Chondrocyte (in vitro differentiated cells): ENCODE results near the gene LGALS7B. TPM values are rescaled to one million over a fixed set of nuclear protein-coding genes. Genes with fewer than 3 reads are reported as not detected.
A peak's percentile ranks its signal among the peaks of the same experiment; 100 is the strongest.

Experiments
- DNase-seq: peaks from one replicate; pipeline ENCODE4 v3.0.0; 2021; ENCODE audit warnings: mixed read lengths, low spot score
- H3K27ac Mint-ChIP-seq: one replicate; pipeline ENCODE4 v1.8.0; 2021; ENCODE audit warnings: mild to moderate bottlenecking, moderate library complexity, mixed read lengths; ENCODE audit not compliant: unreplicated experiment
- H3K27me3 Mint-ChIP-seq: 2 replicates; pipeline ENCODE4 v1.8.0; 2021; ENCODE audit warnings: low read depth, mixed read lengths
- H3K36me3 Mint-ChIP-seq: 2 replicates; pipeline ENCODE4 v1.8.0; 2021; ENCODE audit warnings: low read depth, mixed read lengths
- H3K4me1 Mint-ChIP-seq: 2 replicates; pipeline ENCODE4 v1.8.0; 2021; ENCODE audit warnings: low read depth, mild to moderate bottlenecking, mixed read lengths
- H3K4me3 Mint-ChIP-seq: one replicate; pipeline ENCODE4 v1.8.0; 2021; ENCODE audit warnings: mild to moderate bottlenecking, moderate library complexity, mixed read lengths; ENCODE audit not compliant: unreplicated experiment
- H3K9me3 Mint-ChIP-seq: 2 replicates; pipeline ENCODE4 v1.8.0; 2021; ENCODE audit warnings: low read depth, mixed read lengths
- total RNA-seq: library from RNA; stranded (reverse); gene quantifications from 3 replicates; pipeline ENCODE4 v1.2.1, GENCODE V29; 2021
- TF ChIP-seq, protein P1 (sequence below): fragments of 200-600 bp; sonication (generic); IDR thresholded peaks from 2 replicates; pipeline ENCODE4 v1.5.0; 2021; ENCODE audit warnings: antibody characterized with exemption, mild to moderate bottlenecking, moderate library complexity

LGALS7B gene
- total RNA-seq, 1 donor from 2014 or later = not detected

DNA sequence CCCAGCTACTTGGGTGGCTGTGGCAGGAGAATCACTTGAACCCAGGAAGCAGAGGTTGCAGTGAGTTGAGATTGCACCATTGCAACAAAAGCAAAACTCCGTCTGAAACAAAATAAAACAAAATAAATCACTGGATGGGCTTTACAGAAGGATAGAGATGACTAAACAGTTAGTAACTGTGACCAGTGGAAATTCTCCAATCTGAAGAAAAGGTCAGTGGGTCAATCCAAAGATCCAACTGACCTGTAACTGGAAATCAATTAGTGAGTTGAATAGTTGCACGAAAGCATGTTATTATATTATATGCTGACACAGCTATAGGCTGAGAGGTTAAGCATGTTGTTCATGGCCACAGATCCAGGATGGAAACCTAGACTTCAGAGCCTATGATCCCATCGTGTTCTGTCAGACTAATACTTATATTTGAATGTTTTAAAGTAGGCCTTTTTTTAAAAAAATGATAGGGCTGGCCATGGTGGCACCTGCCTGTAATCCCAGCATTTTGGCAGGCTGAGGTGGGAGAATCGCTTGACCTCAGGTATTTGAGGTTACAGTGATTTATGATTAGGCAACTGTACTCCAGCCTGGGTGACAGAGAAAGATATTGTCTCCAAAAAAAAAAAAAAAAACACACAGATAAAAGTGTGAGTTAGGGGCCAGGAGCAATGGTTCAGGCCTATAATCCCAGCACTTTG is 41.2 kb downstream of the LGALS7B start:
- no peaks in the 10 kb centered on the region for H3K27me3 Mint-ChIP-seq
- H3K9me3 Mint-ChIP-seq = no peaks in the 10 kb centered on the region
- H3K27ac Mint-ChIP-seq = no peak overlapping the region
- H3K4me1 Mint-ChIP-seq = peaks cover 25% of the 10 kb centered on the region
- no peak for DNase-seq
- H3K4me3 Mint-ChIP-seq = peak overlapping the region; percentile 79
- TF ChIP-seq, protein P1, sequence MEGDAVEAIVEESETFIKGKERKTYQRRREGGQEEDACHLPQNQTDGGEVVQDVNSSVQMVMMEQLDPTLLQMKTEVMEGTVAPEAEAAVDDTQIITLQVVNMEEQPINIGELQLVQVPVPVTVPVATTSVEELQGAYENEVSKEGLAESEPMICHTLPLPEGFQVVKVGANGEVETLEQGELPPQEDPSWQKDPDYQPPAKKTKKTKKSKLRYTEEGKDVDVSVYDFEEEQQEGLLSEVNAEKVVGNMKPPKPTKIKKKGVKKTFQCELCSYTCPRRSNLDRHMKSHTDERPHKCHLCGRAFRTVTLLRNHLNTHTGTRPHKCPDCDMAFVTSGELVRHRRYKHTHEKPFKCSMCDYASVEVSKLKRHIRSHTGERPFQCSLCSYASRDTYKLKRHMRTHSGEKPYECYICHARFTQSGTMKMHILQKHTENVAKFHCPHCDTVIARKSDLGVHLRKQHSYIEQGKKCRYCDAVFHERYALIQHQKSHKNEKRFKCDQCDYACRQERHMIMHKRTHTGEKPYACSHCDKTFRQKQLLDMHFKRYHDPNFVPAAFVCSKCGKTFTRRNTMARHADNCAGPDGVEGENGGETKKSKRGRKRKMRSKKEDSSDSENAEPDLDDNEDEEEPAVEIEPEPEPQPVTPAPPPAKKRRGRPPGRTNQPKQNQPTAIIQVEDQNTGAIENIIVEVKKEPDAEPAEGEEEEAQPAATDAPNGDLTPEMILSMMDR = no peak
- H3K36me3 Mint-ChIP-seq = peaks cover 17% of the 10 kb centered on the region

DNA sequence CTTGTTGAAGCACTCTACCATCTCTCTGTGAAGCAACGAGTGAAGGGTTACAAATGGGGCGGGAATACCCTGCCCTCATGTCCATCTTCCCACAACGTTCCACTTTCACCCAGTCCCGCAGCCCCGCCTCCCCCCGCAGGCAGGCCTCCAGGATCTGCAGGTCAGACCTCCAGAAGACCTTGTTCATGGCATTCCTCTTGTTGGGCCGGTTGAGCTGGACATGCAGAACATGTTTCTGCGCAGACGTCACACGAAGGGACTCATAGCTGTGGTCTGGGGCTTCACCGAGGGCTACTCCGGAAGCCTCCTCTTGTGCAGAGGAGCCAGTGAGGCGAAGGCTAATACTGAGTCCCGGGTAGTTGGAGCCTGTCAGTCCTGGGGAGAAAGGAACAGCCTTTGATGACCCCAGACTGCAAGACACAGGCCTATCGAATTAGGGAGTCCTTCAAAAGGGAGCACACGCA is 42.2 kb downstream of the LGALS7B start:
- Mint-ChIP-seq H3K27me3 (no peaks in the 10 kb centered on the region), H3K4me1 (peaks cover 35% of the 10 kb centered on the region), H3K27ac (peak overlapping the region; percentile 98), H3K4me3 (peak overlapping the region; percentile 79), H3K36me3 (peaks cover 19% of the 10 kb centered on the region), H3K9me3 (no peaks in the 10 kb centered on the region)
- DNase-seq = no peak
- TF ChIP-seq, protein P1 = peak; percentile 17

DNA sequence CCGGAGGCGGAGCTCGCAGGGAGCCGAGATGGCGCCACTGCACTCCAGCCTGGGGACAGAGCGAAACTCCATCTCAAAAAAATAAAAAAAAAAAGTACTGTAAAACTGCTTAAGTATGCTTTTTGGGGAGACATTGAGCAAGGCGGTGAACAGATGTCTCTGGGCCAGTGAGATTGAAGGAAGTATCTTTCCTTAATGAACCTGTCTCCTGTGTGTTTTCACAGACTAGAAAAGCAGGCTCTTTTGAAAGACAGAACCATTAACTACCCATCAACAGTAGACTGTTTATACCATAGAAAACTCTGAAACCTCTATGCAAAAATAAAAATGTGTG is 44.1 kb downstream of the LGALS7B start:
- Mint-ChIP-seq H3K27me3 (no peaks in the 10 kb centered on the region), H3K9me3 (no peaks in the 10 kb centered on the region), H3K27ac (peak overlapping the region; percentile 98), H3K4me3 (no peak overlapping the region), H3K4me1 (peaks cover 48% of the 10 kb centered on the region), H3K36me3 (peaks cover 21% of the 10 kb centered on the region)
- no peak for DNase-seq
- TF ChIP-seq, protein P1 = no peak

DNA sequence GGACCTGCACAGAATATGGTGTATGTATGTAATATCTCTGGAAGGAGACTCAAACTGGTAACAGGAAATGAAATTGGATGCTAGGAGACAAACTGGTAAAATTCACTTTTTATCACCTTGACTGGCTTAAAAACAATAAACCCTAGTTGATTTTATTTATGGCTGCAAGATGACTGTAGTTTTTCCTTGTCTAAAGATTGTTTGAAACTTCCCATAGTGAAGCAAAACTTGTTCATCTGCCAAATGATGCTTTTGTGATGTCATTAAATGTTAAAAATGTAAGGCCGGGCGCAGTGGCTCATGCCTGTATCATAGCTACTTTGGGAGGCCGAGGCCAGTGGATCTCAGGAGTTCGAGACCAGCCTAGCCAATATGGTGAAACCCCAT is 45.1 kb downstream of the LGALS7B start:
- peaks cover 27% of the 10 kb centered on the region for H3K36me3 Mint-ChIP-seq
- H3K27ac Mint-ChIP-seq = peak overlapping the region; percentile 19
- H3K4me1 Mint-ChIP-seq = peaks cover 48% of the 10 kb centered on the region
- no peaks in the 10 kb centered on the region for H3K9me3 Mint-ChIP-seq
- H3K4me3 Mint-ChIP-seq = no peak overlapping the region
- no peaks in the 10 kb centered on the region for H3K27me3 Mint-ChIP-seq
- TF ChIP-seq, protein P1 = no peak
- no peak for DNase-seq

DNA sequence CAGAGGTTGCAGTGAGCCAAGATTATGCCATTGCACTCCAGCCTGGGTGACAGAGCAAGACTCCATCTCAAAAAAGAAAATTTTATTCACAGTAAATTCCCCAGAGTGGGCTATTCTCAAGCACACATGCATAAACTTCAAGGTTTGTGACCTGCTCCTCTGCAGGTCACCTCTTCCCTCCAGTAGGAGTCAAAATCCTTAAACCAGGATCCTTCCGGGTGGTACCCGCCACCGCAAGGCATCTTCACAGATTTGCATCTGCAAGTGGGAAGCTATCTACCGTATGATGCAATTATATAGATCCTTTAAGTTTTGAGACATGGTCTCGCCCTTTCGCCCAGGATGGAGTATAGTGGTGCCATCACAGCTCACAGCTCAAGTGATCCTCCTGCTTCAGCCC is 45.6 kb downstream of the LGALS7B start:
- Mint-ChIP-seq H3K4me1 (peaks cover 48% of the 10 kb centered on the region), H3K4me3 (no peak overlapping the region), H3K27ac (peak overlapping the region; percentile 57)

More for the DNA sequence above, 45.6 kb downstream of the LGALS7B start:
- Mint-ChIP-seq H3K36me3 (peaks cover 31% of the 10 kb centered on the region), H3K9me3 (no peaks in the 10 kb centered on the region), H3K27me3 (no peaks in the 10 kb centered on the region)
- no peak for DNase-seq
- TF ChIP-seq, protein P1 = no peak
